HG02870 (cell line): ENCODE results near the gene TIMM22.

Source experiments
- ATAC-seq: cut with Tn5 transposase; IDR thresholded peaks from one replicate; pipeline ENCODE4 v1.9.1; 2021; ENCODE audit warnings: mild to moderate bottlenecking, moderate library complexity; ENCODE audit not compliant: unreplicated experiment

TIMM22 gene

DNA sequence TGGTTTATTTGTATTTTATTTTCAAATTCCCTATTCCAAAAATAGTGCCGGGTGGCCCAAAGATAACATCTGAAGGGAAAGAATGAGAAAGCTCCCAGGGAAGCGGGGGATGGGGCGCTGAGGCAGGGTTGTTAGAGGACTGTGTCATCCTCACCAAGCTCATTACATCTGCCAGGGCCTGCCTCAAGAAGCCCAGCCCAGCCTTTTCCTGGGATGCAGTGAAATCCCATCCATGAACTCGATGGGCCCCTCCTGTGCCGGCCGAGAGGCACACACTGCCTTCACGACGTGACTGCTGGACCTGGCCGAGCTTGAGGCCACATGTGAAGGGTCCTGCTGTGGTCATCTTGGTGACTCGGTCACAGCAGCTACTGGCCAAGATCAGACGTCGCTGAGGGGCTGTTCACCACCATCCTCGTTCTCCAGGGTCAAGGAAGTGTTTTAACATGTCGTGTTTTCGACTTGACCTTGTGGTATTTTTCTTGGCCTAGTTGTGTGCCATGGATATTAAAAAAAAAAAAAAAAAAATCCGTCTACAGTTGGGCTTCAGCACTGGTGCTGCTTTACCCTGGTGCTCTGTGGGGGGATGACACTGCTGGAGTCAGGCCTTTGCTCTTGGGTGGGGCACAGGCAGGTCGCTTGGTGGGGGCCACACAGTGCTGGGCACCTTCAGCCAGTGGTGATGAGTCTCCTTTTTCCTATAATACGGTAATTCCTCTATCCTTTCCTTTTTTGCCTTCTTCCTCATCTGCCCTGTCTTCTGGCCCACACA is 4.9 kb downstream of the TIMM22 start:
- ATAC-seq: no peak

DNA sequence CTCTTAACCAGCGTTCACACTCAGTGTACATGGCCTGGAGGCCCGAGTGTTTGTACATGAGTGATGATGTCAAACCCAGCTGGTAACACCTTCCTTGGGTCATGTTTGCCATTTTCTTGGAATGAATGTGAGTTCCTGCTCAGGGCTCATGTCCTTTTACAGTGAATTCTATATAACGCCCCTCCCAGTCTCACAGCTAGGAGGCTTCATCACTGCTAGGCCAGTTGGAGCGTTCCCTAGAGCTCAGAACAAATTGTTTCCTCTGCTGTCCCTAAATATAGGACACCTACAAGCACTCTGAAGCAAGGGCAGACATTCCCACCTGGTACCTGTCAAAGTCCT is 5.5 kb downstream of the TIMM22 start:
- no peak for ATAC-seq

- no peak for ATAC-seq
These were observed 6.0 kb downstream of the TIMM22 start for GRCh38 chr17:1002771-1003555.

GRCh38 chr17:1003633-1003971 is 6.7 kb downstream of the TIMM22 start:
- no peak for ATAC-seq

GRCh38 chr17:1003972-1004768 is 7.2 kb downstream of the TIMM22 start:
- ATAC-seq: no peak

DNA sequence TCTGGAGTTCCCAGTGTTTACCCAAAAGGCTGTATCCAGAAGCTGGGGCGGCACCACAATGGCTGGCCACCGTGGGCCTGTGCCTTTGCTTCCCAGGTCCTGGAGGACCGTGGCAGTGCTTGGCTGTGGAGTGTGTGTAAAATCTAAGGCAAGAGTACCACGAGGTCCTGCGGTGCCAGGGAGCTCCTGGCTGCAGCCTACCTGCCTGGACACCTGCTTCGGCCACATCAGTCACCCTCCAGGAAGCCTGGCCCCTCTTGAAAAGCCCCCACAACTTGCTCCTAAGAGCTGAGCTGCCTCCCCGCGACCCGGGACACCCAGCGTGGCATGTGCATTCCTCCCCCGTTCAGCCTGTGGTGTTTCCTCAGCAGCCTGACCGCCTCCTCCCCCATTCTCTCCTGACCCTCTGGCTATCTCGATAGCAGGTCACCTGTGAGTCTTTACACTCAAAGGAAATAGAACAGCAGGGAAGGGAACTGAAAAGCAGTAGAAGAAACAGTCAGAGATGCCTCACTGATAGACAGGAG is 7.9 kb downstream of the TIMM22 start:
- no peak for ATAC-seq

DNA sequence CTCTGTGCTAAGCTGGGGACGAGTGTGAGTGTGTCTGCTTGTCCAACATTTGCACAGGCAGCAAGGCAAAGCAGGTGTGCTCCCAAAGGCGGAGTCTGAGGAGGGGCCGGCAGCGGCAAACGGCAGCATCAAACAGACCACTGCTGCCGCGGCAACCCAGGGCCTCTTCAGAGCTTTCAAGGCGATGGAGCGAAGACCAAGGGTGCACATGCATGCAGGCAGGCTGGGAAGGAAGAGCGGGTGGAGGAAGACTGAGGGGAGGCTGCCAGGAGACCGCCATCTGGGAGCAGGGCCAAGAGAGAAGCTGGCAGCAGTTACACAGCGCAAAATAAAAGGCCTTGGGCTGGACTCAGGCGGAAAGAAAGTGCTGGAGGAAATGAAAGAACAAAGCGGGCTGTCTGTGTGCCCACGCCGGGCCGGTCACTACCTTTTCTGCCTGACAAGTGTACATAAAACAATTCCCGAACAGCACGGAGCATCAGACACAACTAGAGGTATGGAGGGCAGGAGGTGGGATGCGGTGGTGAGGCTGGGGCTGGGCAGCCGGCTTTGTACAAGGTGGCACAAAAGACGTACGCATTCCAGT is 8.5 kb downstream of the TIMM22 start:
- ATAC-seq: no peak

DNA sequence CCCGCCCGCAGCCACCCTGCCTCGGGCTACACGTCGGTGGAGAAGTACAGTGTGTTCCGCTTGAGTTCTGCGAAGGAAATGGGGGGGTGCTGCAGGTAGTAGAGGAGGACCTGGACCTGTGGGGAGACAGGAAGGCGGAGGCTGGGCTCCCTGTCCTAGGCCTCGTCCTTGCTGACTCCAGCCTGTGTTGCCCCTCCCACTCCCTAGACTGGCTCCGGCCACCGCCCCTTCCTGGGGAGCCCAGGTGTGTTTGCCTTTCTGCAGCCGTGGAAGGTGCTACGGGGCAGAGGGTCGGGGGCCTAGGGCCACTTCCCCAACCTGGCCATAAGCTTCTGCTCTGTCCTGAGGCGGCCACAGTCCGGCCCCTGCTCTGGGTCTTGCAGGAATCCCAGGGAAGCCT is 9.1 kb downstream of the TIMM22 start:
- ATAC-seq: no peak

DNA sequence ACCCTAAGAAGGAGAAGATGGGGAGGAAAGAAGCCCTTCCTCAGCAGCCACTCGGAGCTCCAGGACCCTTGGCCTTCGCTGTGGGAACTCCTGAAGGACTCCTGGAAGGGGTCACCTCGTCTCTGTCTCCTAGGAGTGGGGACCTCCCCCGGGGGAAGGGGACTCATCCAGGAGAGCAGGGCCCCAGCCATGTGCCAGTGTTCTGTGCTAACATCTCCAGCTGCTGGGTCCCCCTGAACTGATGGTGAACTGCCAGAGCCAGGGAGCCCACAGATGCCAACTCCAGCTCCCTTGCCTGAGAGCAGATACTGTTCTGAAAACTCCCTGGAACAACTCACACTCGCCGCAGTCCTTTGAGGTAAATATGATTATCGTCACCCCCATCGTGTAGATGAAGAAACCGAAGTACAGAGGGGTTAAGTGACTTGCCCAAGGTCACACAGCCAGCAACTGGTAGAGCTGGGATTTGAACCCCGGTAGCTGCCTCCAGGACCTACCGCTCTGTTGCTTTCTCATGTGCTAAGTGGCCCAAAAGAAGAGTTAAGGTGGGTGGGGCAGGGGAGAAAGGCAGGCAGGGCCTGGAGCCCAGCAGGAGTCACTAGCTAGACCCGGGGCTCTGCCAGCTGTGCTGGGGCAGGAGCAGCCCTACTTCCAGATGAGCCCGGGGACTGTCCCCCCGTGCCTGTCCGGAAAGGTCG is 10.5 kb downstream of the TIMM22 start:
- no peak for ATAC-seq

DNA sequence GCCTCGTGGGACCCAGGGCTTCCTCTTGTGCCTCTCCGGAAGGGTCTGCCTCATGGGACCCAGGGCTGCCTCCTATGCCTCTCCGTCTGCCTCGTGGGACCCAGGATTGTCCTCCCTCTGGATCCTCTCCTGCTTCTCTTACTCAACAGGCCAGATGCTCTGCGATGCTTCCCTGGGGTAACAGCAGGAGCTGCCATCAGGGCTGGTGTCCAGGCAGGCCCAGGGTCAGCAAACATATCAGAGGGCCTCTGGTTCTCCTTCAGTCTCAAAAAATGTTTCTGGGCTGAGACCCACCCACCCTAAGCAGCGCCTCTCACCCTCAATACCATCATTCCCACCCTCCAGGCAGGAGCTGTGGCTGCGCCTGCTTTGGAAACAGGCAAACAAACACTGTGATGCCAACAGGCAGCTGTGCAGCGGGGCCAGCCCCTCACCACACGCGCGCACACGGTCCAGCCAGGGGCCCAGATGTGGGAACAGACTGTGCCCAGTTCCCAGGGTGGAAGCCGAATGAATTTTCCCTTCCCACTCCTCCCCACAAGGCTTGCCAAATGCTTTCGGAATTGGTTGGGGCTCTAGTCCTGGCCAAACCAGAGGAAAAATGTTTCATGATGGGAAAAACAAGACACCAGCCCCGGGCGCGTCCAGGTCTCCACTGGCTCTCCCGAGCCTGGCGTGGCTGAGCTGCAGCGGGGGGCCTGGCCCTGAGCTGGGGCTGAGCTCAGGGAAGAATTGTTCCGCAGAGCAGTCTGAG is 11.3 kb downstream of the TIMM22 start:
- ATAC-seq: no peak

- ATAC-seq: no peak
These were observed 12.5 kb downstream of the TIMM22 start for GRCh38 chr17:1009229-1010085.

- no peak for ATAC-seq
These were observed 13.1 kb downstream of the TIMM22 start for GRCh38 chr17:1010086-1010450.

- no peak for ATAC-seq
These were observed 13.7 kb downstream of the TIMM22 start for GRCh38 chr17:1010586-1010985.

DNA sequence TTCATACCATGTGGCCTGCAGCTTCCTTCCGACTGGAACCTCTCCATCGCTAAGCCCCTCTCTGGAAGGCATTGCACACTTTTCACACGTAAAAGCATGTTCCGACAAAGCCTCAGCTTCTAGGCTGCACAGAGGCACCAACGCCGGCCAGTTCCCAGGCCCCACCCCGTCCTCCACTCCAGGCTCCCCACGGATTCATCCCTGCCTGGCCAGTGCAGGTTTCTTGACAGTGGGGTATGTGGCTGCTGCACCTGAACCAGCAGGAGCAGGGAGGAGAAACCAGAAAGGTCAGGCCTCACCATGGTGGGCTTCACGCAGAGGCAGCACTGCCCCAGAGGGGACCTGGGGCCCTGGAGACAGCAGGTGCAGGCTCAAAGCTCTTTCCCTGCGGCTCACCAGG is 14.2 kb downstream of the TIMM22 start:
- ATAC-seq: no peak

- ATAC-seq: no peak
These were observed 15.1 kb downstream of the TIMM22 start for GRCh38 chr17:1011760-1012735.

- ATAC-seq: no peak
These were observed 16.1 kb downstream of the TIMM22 start for GRCh38 chr17:1012823-1013728.

- ATAC-seq: no peak
These were observed 16.8 kb downstream of the TIMM22 start for GRCh38 chr17:1013729-1014090.
